NT2/D1 (cell line): Measurements from ENCODE around the gene ITGB5.

Source experiments
- SUZ12 ChIP-seq: IDR thresholded peaks from 2 replicates; pipeline ENCODE4 v1.6.1; 2011; ENCODE audit not compliant: insufficient read length, insufficient read depth; ENCODE audit errors: extremely low read depth
- ZNF274 ChIP-seq: IDR thresholded peaks from 2 replicates; pipeline ENCODE4 v1.6.1; 2011; ENCODE audit warnings: mild to moderate bottlenecking, low read depth, low read length

GRCh38 chr3:124887177-124887931 is at the start of gene ITGB5:
- TF ChIP-seq ZNF274 (no peak), SUZ12 (no peak)
